HepG2 (cell line): ENCODE measurements around the gene PKP1. TPM values are rescaled to one million over a fixed set of nuclear protein-coding genes. Genes with fewer than 3 reads are reported as not detected.

Source experiments
- ATAC-seq: fragments of 200-7000 bp; cut with Tn5 transposase; 3 replicates; pipeline ENCODE4 v1.9.1; 2020; ENCODE audit warnings: mild to moderate bottlenecking, moderate library complexity
- BruUV-seq: library from RNA; stranded (reverse); fragments of 400-500 nt; replicated peaks from 2 replicates; lab custom pipeline; 2021; lab: Mats Ljungman, UMichigan
- CTCF ChIA-PET: fragments of 300-600 bp; formaldehyde crosslinking; extraction: SDS; loops from one replicate; lab custom pipeline; 2021; ENCODE audit warnings: low total read pairs, inconsistent platforms, low intra/inter-chr PET ratio; lab: Yijun Ruan, JAX
- POLR2A ChIA-PET: fragments of 350-600 bp; sonication (Branson Sonifier 250); formaldehyde crosslinking; loops from one replicate; lab custom pipeline; 2020; ENCODE audit warnings: antibody characterized with exemption, inconsistent platforms; lab: Yijun Ruan, JAX
- DNase-seq: peaks from one replicate; pipeline ENCODE4 v3.0.0-alpha.2; 2015; ENCODE audit warnings: low spot score
- FAIRE-seq: peaks from 3 replicates; lab custom pipeline; 2011; peaks lifted over from hg19 to GRCh38; lab: Jason Lieb, UNC
- H2AFZ ChIP-seq: one replicate; pipeline ENCODE4 v1.6.1; 2011; ENCODE audit warnings: low read length, inconsistent platforms
- H3K27ac ChIP-seq: fragments of 300-600 bp; 3 replicates; pipeline ENCODE4 v1.8.0; 2011; ENCODE audit warnings: mixed run types, mild to moderate bottlenecking, mixed read lengths, low read length, inconsistent platforms; ENCODE audit not compliant: insufficient read depth; ENCODE audit errors: extremely low read length
- H3K27me3 ChIP-seq, 2 experiments: fragments of 200-600 bp in 1 of 2; 2 replicates in 1 of 2; 3 replicates in 1 of 2; pipeline versions ENCODE4 v1.6.0 to v1.8.0; 2011; ENCODE audit warnings: low read length in 2 of 2, mild to moderate bottlenecking in 2 of 2, moderate library complexity in 2 of 2, inconsistent platforms in 1 of 2; ENCODE audit not compliant: insufficient read depth in 2 of 2, control insufficient read depth in 1 of 2
- H3K36me3 ChIP-seq, 2 experiments: fragments of 200-600 bp in 1 of 2; replicated peaks in 1 of 2; 2 replicates in 1 of 2; 3 replicates in 1 of 2; pipeline versions ENCODE4 v1.5.1 to v1.8.0; 2011; ENCODE audit warnings: low read length in 2 of 2, inconsistent platforms in 1 of 2; ENCODE audit not compliant: insufficient read depth in 2 of 2, control insufficient read depth in 1 of 2
- H3K4me1 ChIP-seq: 2 replicates; pipeline ENCODE4 v1.5.1; 2012; ENCODE audit warnings: low read length, inconsistent platforms; ENCODE audit not compliant: insufficient read depth
- H3K4me2 ChIP-seq: 2 replicates; pipeline ENCODE4 v1.6.0; 2011; ENCODE audit warnings: low read depth, low read length, inconsistent platforms
- H3K4me3 ChIP-seq, 3 experiments: fragments of 200-600 bp in 1 of 3; sonication (generic), shearing (Covaris generic) in 1 of 3; replicated peaks in 1 of 3; 2 replicates each; pipeline ENCODE4 v1.5.1; 2011 to 2016; ENCODE audit warnings: low read length in 3 of 3, inconsistent platforms in 2 of 3, low read depth in 2 of 3, mild to moderate bottlenecking in 2 of 3, control low read depth in 1 of 3, mixed read lengths in 1 of 3; ENCODE audit not compliant: insufficient read depth in 1 of 3
- H3K79me2 ChIP-seq: one replicate; pipeline ENCODE4 v1.6.1; 2011; ENCODE audit warnings: low read length, inconsistent platforms; ENCODE audit not compliant: insufficient read depth
- H3K9ac ChIP-seq: 2 replicates; pipeline ENCODE4 v1.6.0; 2011; ENCODE audit warnings: mild to moderate bottlenecking, low read depth, low read length, inconsistent platforms; ENCODE audit not compliant: insufficient read depth
- H3K9me3 ChIP-seq: 2 replicates; pipeline ENCODE4 v1.5.1; 2012; ENCODE audit warnings: mild to moderate bottlenecking, low read length
- H4K20me1 ChIP-seq: 2 replicates; pipeline ENCODE4 v1.6.0; 2011; ENCODE audit warnings: inconsistent platforms, mild to moderate bottlenecking, low read length, moderate library complexity; ENCODE audit not compliant: insufficient read depth
- AHDC1 ChIP-seq: sonication (generic); formaldehyde crosslinking; IDR thresholded peaks from 2 replicates; pipeline ENCODE4 v1.5.1; 2020; ENCODE audit warnings: mild to moderate bottlenecking, missing genetic modification reagents, borderline replicate concordance
- ARID5B ChIP-seq: IDR thresholded peaks from 2 replicates; pipeline ENCODE4 v1.4.0; 2020; ENCODE audit warnings: mild to moderate bottlenecking, missing genetic modification reagents
- MED13 ChIP-seq: sonication (generic); formaldehyde crosslinking; IDR thresholded peaks from 2 replicates; pipeline ENCODE4 v1.5.0; 2020; ENCODE audit warnings: missing genetic modification reagents
- RAD21 ChIP-seq: fragments of 450-650 bp; formaldehyde crosslinking; IDR thresholded peaks from 2 replicates; pipeline ENCODE4 v1.5.0; 2020; ENCODE audit warnings: mild to moderate bottlenecking
- SNRNP70 ChIP-seq: fragments of 200-400 bp; formaldehyde crosslinking; IDR thresholded peaks from 2 replicates; pipeline ENCODE4 v1.6.1; 2017; ENCODE audit warnings: mild to moderate bottlenecking, low read depth, low read length, moderate library complexity
- SP4 ChIP-seq: sonication (generic); formaldehyde crosslinking; IDR thresholded peaks from 2 replicates; pipeline ENCODE4 v1.8.1; 2023; ENCODE audit warnings: mild to moderate bottlenecking, missing genetic modification reagents
- SRSF4 ChIP-seq: fragments of 200-400 bp; formaldehyde crosslinking; IDR thresholded peaks from one replicate; pipeline ENCODE4 v1.6.1; 2018; ENCODE audit warnings: mild to moderate bottlenecking, low read depth, low read length, moderate library complexity; ENCODE audit not compliant: poor library complexity, severe bottlenecking
- ZGPAT ChIP-seq: IDR thresholded peaks from 2 replicates; pipeline ENCODE4 v1.6.1; 2016; ENCODE audit warnings: mild to moderate bottlenecking
- ZNF446 ChIP-seq: sonication (generic); formaldehyde crosslinking; IDR thresholded peaks from 2 replicates; pipeline ENCODE4 v1.5.0; 2020; ENCODE audit warnings: mild to moderate bottlenecking, missing genetic modification reagents
- ZSCAN31 ChIP-seq: sonication (generic); formaldehyde crosslinking; IDR thresholded peaks from 2 replicates; pipeline ENCODE4 v1.5.0; 2020; ENCODE audit warnings: low read depth, mild to moderate bottlenecking, missing genetic modification reagents
- WGBS: methylation state at CpG from one replicate; pipeline ENCODE4 v1.1.6; 2017; ENCODE audit warnings: low lambda C conversion rate; 5-methylcytosine and 5-hydroxymethylcytosine counted together
- in situ Hi-C: cut with HindIII; loops from 2 replicates; pipeline ENCODE4 v1.10.0; 2017; ENCODE audit warnings: low pct_unique_long_range_greater_than_20kb; ENCODE audit not compliant: extremely low pct_ligation_motif_present
- intact Hi-C: fragments of 100-400 bp; cut with micrococcal nuclease; formaldehyde crosslinking; loops from one replicate; pipeline ENCODE4 v1.10.0; 2022; ENCODE audit not compliant: unreplicated experiment
- polyA plus RNA-seq, 8 experiments: library from polyadenylated mRNA; depleted of rRNA in 3 of 8; stranded (reverse) in 7 of 8; unstranded in 1 of 8; fragments of >200 nt; fragmentation: Illumina TruSeq in 4 of 8; extraction: Trizol in 4 of 8; gene quantifications; 2 replicates each; pipeline versions ENCODE4 v1.2.1 to v1.2.3, GENCODE V29; 2011 to 2016; ENCODE audit warnings: low read depth in 4 of 8, missing spikeins in 1 of 8, mixed read lengths in 1 of 8; ENCODE audit not compliant: insufficient read depth in 1 of 8
- total RNA-seq, 5 experiments: library from RNA; depleted of rRNA; stranded (reverse); fragments of >200 nt; fragmentation: Illumina TruSeq; extraction: Trizol; gene quantifications; 2 replicates each; pipeline ENCODE4 v1.2.3, GENCODE V29; 2016; ENCODE audit warnings: low read depth in 1 of 5

PKP1 gene
- total and polyA plus RNA-seq, 2 of the 13 experiments (the other 11 are each of a cell fraction or from before 2014, with no cell fraction given), result not detected

DNA sequence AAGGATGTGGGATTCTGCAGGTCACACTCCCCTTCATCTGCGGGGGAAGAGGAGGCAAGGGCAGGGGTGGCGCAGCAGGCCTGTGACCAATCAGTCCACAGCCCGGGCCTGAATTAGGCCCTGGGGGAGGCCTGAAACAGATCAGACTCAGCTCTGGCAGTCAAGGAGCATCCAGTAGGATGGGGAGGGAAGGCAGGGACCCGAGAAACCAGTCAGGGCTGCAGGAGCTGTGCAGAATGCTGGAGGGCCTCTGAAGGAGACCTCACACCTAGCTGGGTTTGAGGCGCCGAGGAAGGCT, 81.5 kb downstream of the PKP1 start:
- Histone ChIP-seq H3K27ac (no peak overlapping the region), H3K27me3 (peaks cover 13 to 37% of the 10 kb centered on the region in 2 experiments), H3K4me2 (no peak overlapping the region), H3K4me3 (no peak overlapping the region), H2AFZ (no peak overlapping the region), H3K9ac (no peak overlapping the region), H4K20me1 (no peaks in the 10 kb centered on the region), H3K36me3 (no peaks in the 10 kb centered on the region), H3K9me3 (no peaks in the 10 kb centered on the region), H3K4me1 (no peaks in the 10 kb centered on the region), H3K79me2 (no peaks in the 10 kb centered on the region)
- intact Hi-C loops (no loop called here), in situ Hi-C loops (loop anchor here (5.0 kb wide), 1 partner anchor 102 kb away; no protein-coding TSS in a partner anchor)
- DNase-seq, result no peak
- WGBS, result 13% methylated on average over 5 of the region's 6 CpGs
- no peak for ATAC-seq
- CTCF ChIA-PET, result no interaction called here
- no TSS peak for BruUV-seq
- POLR2A ChIA-PET, result no interaction called here
- FAIRE-seq, result no peak
- TF ChIP-seq AHDC1 (CRISPR knock-in tag) (no peak), ARID5B (CRISPR knock-in tag) (no peak), ZSCAN31 (CRISPR knock-in tag) (no peak), MED13 (CRISPR knock-in tag) (no peak), ZGPAT (CRISPR knock-in tag) (no peak), SNRNP70 (no peak), ZNF446 (CRISPR knock-in tag) (no peak), SRSF4 (no peak), RAD21 (no peak), SP4 (CRISPR knock-in tag) (no peak)
